ENCODE results near the gene ADGRA1.

Gene ADGRA1

DNA sequence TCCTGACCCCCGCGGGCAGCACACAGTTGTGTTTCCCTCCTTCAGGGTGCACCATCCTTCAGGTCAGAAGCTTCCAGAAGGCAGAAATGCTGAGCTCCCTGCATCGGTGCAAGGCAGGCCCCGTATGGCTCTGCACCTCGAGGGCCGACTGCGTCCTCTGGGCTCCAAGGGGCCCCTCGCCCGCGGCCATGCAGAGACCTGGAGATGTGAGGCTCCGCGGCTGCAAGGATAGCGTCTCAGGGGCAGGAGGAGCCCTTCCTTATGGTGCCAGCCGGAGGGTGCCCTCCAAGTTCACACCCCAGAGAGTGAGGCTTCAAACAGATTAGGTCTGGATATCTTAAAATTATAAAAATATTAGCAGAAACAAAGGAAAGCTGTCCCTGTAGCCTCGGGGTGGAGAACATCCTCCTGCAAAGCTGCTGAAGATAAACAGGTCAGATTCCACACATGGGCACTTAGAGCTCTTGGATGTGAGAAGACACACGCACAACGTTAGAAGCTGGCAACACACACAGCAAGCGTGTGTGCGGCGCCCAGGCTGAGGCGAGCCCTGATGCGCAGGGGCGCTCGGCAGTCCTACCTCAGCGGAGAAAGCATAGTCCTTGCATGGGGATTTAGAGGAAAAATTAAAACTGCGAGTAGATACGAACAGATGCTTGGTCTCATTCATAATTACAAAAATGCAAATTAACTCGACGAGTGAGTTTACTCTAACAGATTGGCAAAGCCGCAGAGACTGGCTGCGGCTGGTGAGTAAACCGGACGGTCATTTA lies 92.7 kb downstream of the ADGRA1 start:
- no peak for DNase-seq (ENCODE audit: low spot score)
- ChIA-PET POLR2A (ENCODE audit: low non-redundant PET) (interaction anchor here (0.6 kb wide), 1 partner anchor 95 kb away, joined by 4 read pairs; no protein-coding TSS in a partner anchor), CTCF (no interaction called here)
- no peak overlapping the region for H3K27ac ChIP-seq
- TF ChIP-seq, protein P1, sequence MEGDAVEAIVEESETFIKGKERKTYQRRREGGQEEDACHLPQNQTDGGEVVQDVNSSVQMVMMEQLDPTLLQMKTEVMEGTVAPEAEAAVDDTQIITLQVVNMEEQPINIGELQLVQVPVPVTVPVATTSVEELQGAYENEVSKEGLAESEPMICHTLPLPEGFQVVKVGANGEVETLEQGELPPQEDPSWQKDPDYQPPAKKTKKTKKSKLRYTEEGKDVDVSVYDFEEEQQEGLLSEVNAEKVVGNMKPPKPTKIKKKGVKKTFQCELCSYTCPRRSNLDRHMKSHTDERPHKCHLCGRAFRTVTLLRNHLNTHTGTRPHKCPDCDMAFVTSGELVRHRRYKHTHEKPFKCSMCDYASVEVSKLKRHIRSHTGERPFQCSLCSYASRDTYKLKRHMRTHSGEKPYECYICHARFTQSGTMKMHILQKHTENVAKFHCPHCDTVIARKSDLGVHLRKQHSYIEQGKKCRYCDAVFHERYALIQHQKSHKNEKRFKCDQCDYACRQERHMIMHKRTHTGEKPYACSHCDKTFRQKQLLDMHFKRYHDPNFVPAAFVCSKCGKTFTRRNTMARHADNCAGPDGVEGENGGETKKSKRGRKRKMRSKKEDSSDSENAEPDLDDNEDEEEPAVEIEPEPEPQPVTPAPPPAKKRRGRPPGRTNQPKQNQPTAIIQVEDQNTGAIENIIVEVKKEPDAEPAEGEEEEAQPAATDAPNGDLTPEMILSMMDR (conservative IDR thresholded peaks at IDR 0.05; ENCODE audit: low read depth) = no peak

DNA sequence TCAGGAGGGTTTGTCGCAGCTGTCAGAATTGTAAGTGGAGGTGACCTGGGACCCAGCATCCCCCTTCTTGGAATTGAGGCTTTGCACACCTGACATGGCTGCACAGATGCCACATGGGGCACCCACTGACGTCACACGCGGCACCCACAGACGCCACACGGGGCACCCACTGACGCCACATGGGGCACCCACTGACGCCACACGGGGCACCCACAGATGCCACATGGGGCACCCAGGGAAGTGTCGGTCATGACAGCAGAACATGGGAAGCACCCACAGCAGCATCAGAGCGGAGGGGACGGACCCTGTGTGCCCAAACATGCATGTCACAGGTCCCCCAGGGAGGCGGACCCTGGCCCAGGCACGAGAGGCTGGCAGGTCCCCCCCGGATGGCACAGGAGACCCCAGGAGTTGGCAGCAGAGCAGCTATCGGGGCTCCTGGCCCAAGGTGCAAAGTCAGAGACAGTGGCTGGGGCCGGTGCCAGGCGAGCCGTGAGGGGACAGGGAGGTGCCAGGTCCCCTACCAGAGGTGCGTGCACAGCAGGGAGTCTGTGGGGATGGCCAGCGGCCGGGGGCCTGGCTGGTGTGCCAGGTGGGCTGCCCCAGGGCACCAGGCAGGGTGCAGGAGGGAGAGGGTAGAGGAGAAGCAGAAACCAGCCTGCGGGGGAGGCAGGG lies 93.4 kb downstream of the ADGRA1 start:
- no peak for DNase-seq (ENCODE audit: low spot score)
- H3K27ac ChIP-seq = no peak overlapping the region
- TF ChIP-seq, protein P1 (conservative IDR thresholded peaks at IDR 0.05; ENCODE audit: low read depth) = no peak
- ChIA-PET POLR2A (ENCODE audit: low non-redundant PET) (interaction anchor here (0.6 kb wide), 1 partner anchor 94 kb away, joined by 4 read pairs; no protein-coding TSS in a partner anchor), CTCF (no interaction called here)
